Tibial nerve (tissue), 4 donors: Measurements from ENCODE around the gene MCU. TPM values are rescaled to one million over a fixed set of nuclear protein-coding genes. Genes with fewer than 3 reads are reported as not detected.

ENCODE experiments used
- DNase-seq, 2 donors: peaks; one replicate each; pipeline ENCODE4 v3.0.0-alpha.2; 2019; ENCODE audit warnings: low spot score in 2 of 2
- H3K27ac ChIP-seq, 4 donors: fragments of 200-600 bp; sonication (generic) in 3 of 4; one replicate each; pipeline ENCODE4 v1.5.1; 2017 to 2019; ENCODE audit warnings: mild to moderate bottlenecking in 1 of 4
- H3K27me3 ChIP-seq, 2 donors: fragments of 200-600 bp; sonication (generic) in 1 of 2; one replicate each; pipeline versions ENCODE4 v1.5.1 to v1.6.0; 2017 to 2019
- H3K36me3 ChIP-seq, 3 donors: fragments of 200-600 bp; sonication (generic); one replicate each; pipeline ENCODE4 v1.5.1; 2018 to 2019
- H3K4me1 ChIP-seq, 4 donors: fragments of 200-600 bp; sonication (generic) in 3 of 4; one replicate each; pipeline ENCODE4 v1.5.1; 2017 to 2019
- H3K4me3 ChIP-seq, 4 donors: fragments of 200-600 bp; sonication (generic) in 3 of 4; one replicate each; pipeline ENCODE4 v1.5.1; 2017 to 2019; ENCODE audit warnings: mild to moderate bottlenecking in 1 of 4, moderate library complexity in 1 of 4
- H3K9me3 ChIP-seq, 4 donors: fragments of 200-600 bp; sonication (generic) in 3 of 4; one replicate each; pipeline ENCODE4 v1.5.1; 2017 to 2019
- CTCF ChIP-seq, 5 experiments: fragments of 200-600 bp in 3 of 5; fragments of 450-650 bp in 2 of 5; sonication (generic) in 3 of 5; IDR thresholded peaks; one replicate each; pipeline ENCODE4 v1.5.1; 2016 to 2019; ENCODE audit warnings: antibody characterized with exemption in 5 of 5, mild to moderate bottlenecking in 3 of 5, moderate library complexity in 2 of 5
- EP300 ChIP-seq, 2 donors: sonication (generic); formaldehyde crosslinking; IDR thresholded peaks; one replicate each; pipeline ENCODE4 v1.6.1; 2017; ENCODE audit warnings: antibody characterized with exemption in 2 of 2, mild to moderate bottlenecking in 1 of 2
- POLR2A ChIP-seq, 2 donors: fragments of 450-650 bp; IDR thresholded peaks; one replicate each; pipeline ENCODE4 v1.6.1; 2017; ENCODE audit warnings: antibody characterized with exemption in 2 of 2, mild to moderate bottlenecking in 2 of 2, moderate library complexity in 2 of 2
- WGBS, 2 donors: methylation state at CpG; one replicate each; pipeline ENCODE4 v1.1.5; 2018; 5-methylcytosine and 5-hydroxymethylcytosine counted together
- total RNA-seq, 4 donors: library from RNA; depleted of rRNA; stranded (reverse); fragments of >200 nt; gene quantifications; one replicate each; pipeline ENCODE4 v1.1.0, GENCODE V29; 2016

MCU gene
- total RNA-seq, 4 donors from 2014 or later, result 6.7 to 16.4 (median 14.2) TPM

GRCh38 chr10:72840319-72840718, 148.4 kb downstream of the MCU start:
- H3K9me3 ChIP-seq, result no peaks in the 10 kb centered on the region
- H3K36me3 ChIP-seq, result no peaks in the 10 kb centered on the region
- DNase-seq, result no peak
- TF ChIP-seq POLR2A (IDR thresholded peaks at IDR 0.05) (no peak), CTCF (IDR thresholded peaks at IDR 0.05) (no peak), EP300 (IDR thresholded peaks at IDR 0.05) (no peak)
- H3K4me1 ChIP-seq, result no peaks in the 10 kb centered on the region
- H3K27ac ChIP-seq, result no peak overlapping the region
- no peaks in the 10 kb centered on the region for H3K27me3 ChIP-seq
- H3K4me3 ChIP-seq, result no peak overlapping the region

- H3K4me1 ChIP-seq, result no peaks in the 10 kb centered on the region
- no peaks in the 10 kb centered on the region for H3K9me3 ChIP-seq
- 70 to 72% methylated on average over 5 of the region's 5 CpGs for WGBS, 2 donors
- H3K27ac ChIP-seq, result no peak overlapping the region
- H3K4me3 ChIP-seq, result no peak overlapping the region
- TF ChIP-seq CTCF (IDR thresholded peaks at IDR 0.05) (no peak), POLR2A (IDR thresholded peaks at IDR 0.05) (no peak), EP300 (IDR thresholded peaks at IDR 0.05) (no peak)
- no peaks in the 10 kb centered on the region for H3K27me3 ChIP-seq
- DNase-seq, result no peak
- no peaks in the 10 kb centered on the region for H3K36me3 ChIP-seq
Measured at GRCh38 chr10:72841487-72841886, 149.5 kb downstream of the MCU start.

- Histone ChIP-seq H3K36me3 (no peaks in the 10 kb centered on the region), H3K27ac (no peak overlapping the region), H3K9me3 (no peaks in the 10 kb centered on the region), H3K4me1 (no peaks in the 10 kb centered on the region), H3K4me3 (no peak overlapping the region), H3K27me3 (no peaks in the 10 kb centered on the region)
- 91 to 95% methylated on average over 2 of the region's 2 CpGs for WGBS, 2 donors
- no peak for DNase-seq
- TF ChIP-seq POLR2A (IDR thresholded peaks at IDR 0.05), result no peak
- no peak for TF ChIP-seq CTCF (IDR thresholded peaks at IDR 0.05)
- TF ChIP-seq EP300 (IDR thresholded peaks at IDR 0.05), result no peak
Measured at GRCh38 chr10:72842164-72842563, 150.2 kb downstream of the MCU start.

- 82 to 83% methylated on average over 7 of the region's 7 CpGs for WGBS, 2 donors
Measured at GRCh38 chr10:72846238-72846637, 154.3 kb downstream of the MCU start.

GRCh38 chr10:72847681-72848080, 155.7 kb downstream of the MCU start:
- Histone ChIP-seq H3K4me3 (no peak overlapping the region), H3K4me1 (no peaks in the 10 kb centered on the region), H3K27me3 (no peaks in the 10 kb centered on the region), H3K9me3 (peaks cover 0 to 6% (median 0%) of the 10 kb centered on the region in 4 donors), H3K27ac (no peak overlapping the region), H3K36me3 (no peaks in the 10 kb centered on the region)
- WGBS, 2 donors, result 89 to 96% methylated on average over 2 of the region's 2 CpGs
- no peak for TF ChIP-seq CTCF (IDR thresholded peaks at IDR 0.05)
- no peak for TF ChIP-seq POLR2A (IDR thresholded peaks at IDR 0.05)
- no peak for TF ChIP-seq EP300 (IDR thresholded peaks at IDR 0.05)
- no peak for DNase-seq

More at GRCh38 chr10:72846238-72846637, 154.3 kb downstream of the MCU start:
- Histone ChIP-seq H3K4me3 (no peak overlapping the region), H3K27ac (no peak overlapping the region), H3K27me3 (no peaks in the 10 kb centered on the region), H3K36me3 (no peaks in the 10 kb centered on the region), H3K9me3 (peaks cover 0 to 1% (median 0%) of the 10 kb centered on the region in 4 donors), H3K4me1 (no peaks in the 10 kb centered on the region)
- DNase-seq, result no peak
- TF ChIP-seq CTCF (IDR thresholded peaks at IDR 0.05), result no peak
- TF ChIP-seq EP300 (IDR thresholded peaks at IDR 0.05), result no peak
- TF ChIP-seq POLR2A (IDR thresholded peaks at IDR 0.05), result no peak
